Measurements from ENCODE around the gene PRPF6. TPM values are rescaled to one million over a fixed set of nuclear protein-coding genes. Genes with fewer than 3 reads are reported as not detected.

The PRPF6 gene
- total RNA-seq, 1 experiment from 2014 or later, result 24.2 TPM

DNA sequence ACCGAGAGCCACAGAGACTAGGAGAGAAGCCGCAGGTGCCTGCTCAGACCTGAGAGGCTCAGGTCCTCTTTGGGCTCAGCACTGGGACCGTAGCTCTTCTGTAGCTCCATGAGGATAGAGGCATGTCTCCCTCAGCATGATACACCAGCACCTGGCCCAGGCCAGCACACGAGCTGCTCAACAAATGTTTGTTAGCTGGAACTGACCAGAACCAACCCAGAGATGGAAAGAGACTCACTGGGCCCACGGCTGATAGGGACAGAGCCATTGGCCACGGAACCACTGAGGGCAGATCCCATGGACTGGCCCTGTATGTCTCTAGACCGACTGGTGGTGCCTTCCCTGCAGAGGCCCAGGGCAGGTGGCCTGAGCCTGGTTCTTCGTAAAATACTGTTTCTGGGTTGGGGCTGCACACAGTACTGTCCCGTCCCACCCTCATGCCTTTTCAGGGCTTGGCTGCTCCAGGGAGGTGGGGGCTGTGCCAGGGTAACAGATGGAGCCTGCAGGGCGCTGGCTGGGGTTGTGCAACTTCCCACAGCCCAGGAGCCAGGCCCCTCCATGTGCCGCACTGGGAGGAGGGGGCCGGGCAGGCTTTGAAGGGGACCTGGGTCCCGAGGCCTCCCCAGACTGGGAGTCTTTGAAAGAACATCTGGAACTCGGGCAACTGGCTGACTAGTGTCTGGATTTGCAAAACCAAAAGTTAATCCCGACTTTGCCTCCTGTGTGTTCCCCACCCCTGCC, 60.3 kb downstream of the PRPF6 start:
- no peak overlapping the region for H3K9ac ChIP-seq (ENCODE audit: low read length)
- DNase-seq, result no peak
- H3K27me3 ChIP-seq (ENCODE audit: low read length), result no peaks in the 10 kb centered on the region
- H3K4me2 ChIP-seq (ENCODE audit: low read depth, low read length, poor library complexity, severe bottlenecking), result no peak overlapping the region
- H3K36me3 ChIP-seq (ENCODE audit: insufficient read depth, low read length), result no peaks in the 10 kb centered on the region
- H3K9me3 ChIP-seq (ENCODE audit: low read length), result no peaks in the 10 kb centered on the region
- H3K4me1 ChIP-seq (ENCODE audit: low read length), result peaks cover 35% of the 10 kb centered on the region
- no peaks in the 10 kb centered on the region for H3K79me2 ChIP-seq (ENCODE audit: low read length)
- H3K9me2 ChIP-seq (replicated peaks; ENCODE audit: insufficient read depth, low read length), result no peaks in the 10 kb centered on the region
- H2AFZ ChIP-seq (ENCODE audit: low read length), result no peak overlapping the region
- peaks cover 3% of the 10 kb centered on the region; the same call in 1 of the 2 replicates for H4K20me1 ChIP-seq (ENCODE audit: insufficient read depth, low read depth, low read length)
- H3K27ac ChIP-seq (ENCODE audit: low read length), result no peak overlapping the region
- H3K4me3 ChIP-seq (ENCODE audit: low read length), result no peak overlapping the region

DNA sequence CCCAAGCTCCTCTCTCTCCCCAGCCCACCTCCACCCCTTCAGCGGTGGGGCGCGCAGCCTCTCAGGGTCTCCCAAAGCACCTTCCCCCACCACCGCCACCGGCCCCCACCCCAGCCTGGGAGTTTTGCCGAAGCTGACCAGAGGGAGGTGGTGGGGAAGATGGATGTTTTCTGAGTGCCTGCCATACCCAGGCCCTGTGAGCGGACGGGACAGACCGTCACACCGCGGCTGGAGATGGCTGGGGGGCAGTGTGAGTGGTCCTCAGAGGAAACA, 60.8 kb downstream of the PRPF6 start:
- Histone ChIP-seq H3K4me3 (ENCODE audit: low read length) (no peak overlapping the region), H3K4me1 (ENCODE audit: low read length) (peaks cover 30% of the 10 kb centered on the region), H4K20me1 (ENCODE audit: insufficient read depth, low read depth, low read length) (peaks cover 3% of the 10 kb centered on the region; the same call in 1 of the 2 replicates), H3K27ac (ENCODE audit: low read length) (no peak overlapping the region), H3K36me3 (ENCODE audit: insufficient read depth, low read length) (no peaks in the 10 kb centered on the region), H3K79me2 (ENCODE audit: low read length) (no peaks in the 10 kb centered on the region), H3K9me2 (replicated peaks; ENCODE audit: insufficient read depth, low read length) (no peaks in the 10 kb centered on the region), H2AFZ (ENCODE audit: low read length) (no peak overlapping the region), H3K9me3 (ENCODE audit: low read length) (no peaks in the 10 kb centered on the region), H3K4me2 (ENCODE audit: low read depth, low read length, poor library complexity, severe bottlenecking) (no peak overlapping the region), H3K27me3 (ENCODE audit: low read length) (no peaks in the 10 kb centered on the region), H3K9ac (ENCODE audit: low read length) (no peak overlapping the region)
- DNase-seq, result no peak

DNA sequence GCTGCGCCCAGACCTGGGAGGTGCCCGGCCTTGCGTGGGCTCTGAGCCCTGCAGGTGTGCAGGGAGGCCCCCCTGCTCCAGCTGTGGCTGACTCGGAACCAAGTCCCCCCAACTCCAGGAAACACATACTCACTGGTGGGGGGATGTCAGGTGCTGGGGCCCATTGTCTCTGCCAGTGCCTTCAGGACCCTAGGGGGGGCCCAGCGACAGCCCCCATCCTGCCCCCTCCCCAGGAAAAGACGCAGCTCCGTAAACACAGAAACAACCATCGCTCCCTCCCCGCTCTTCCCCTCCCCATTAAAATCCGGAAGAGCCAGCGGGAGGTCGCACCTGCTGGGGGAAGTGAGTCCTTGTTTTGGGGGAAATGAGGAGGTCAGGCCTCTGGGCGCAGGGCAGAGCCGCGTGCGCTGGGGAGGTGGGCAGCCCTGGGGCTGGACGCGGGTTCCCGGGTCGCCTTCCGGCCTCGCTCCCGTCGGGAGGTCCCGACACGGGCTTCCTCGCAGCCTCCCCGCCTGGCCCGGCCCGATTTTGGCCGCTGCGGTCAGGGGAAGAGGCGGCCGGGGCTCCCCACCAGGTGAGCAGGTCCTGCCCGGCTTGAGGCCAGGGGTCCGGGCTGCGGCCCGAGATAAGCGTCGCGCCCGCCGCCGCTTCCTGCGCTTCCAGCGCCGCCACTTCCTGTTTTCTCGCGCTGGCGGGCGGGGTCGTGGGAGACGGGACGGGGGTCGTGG, 61.3 kb downstream of the PRPF6 start:
- Histone ChIP-seq H2AFZ (ENCODE audit: low read length) (no peak overlapping the region), H4K20me1 (ENCODE audit: insufficient read depth, low read depth, low read length) (peaks cover 3% of the 10 kb centered on the region; the same call in 1 of the 2 replicates), H3K27ac (ENCODE audit: low read length) (no peak overlapping the region), H3K9me2 (replicated peaks; ENCODE audit: insufficient read depth, low read length) (no peaks in the 10 kb centered on the region), H3K36me3 (ENCODE audit: insufficient read depth, low read length) (no peaks in the 10 kb centered on the region), H3K9me3 (ENCODE audit: low read length) (no peaks in the 10 kb centered on the region), H3K4me2 (ENCODE audit: low read depth, low read length, poor library complexity, severe bottlenecking) (no peak overlapping the region), H3K4me3 (ENCODE audit: low read length) (no peak overlapping the region), H3K4me1 (ENCODE audit: low read length) (peaks cover 25% of the 10 kb centered on the region), H3K79me2 (ENCODE audit: low read length) (no peaks in the 10 kb centered on the region), H3K9ac (ENCODE audit: low read length) (no peak overlapping the region), H3K27me3 (ENCODE audit: low read length) (no peaks in the 10 kb centered on the region)
- DNase-seq, result no peak

DNA sequence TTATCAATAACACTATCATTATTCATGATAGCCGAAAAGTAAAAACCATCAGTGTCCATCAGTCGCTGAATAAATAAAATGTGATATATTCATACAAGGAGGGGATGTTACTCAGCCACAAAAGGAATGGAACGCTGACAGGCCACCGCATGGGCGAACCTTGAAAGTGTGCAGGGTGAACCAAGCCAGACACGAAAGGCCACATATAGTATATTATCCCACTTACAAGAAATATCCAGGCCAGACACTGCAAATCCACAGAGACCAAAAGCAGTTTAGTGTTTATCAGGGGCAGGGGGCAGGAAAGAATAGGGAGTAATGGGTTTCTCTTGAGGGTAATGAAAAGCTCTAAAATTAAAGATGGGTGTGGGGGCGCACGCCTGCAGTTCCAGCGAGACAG, 62.8 kb downstream of the PRPF6 start:
- H3K9ac ChIP-seq (ENCODE audit: low read length), result no peak overlapping the region
- no peak overlapping the region for H3K4me2 ChIP-seq (ENCODE audit: low read depth, low read length, poor library complexity, severe bottlenecking)
- no peak overlapping the region for H2AFZ ChIP-seq (ENCODE audit: low read length)
- DNase-seq, result no peak
- peaks cover 10% of the 10 kb centered on the region for H3K4me1 ChIP-seq (ENCODE audit: low read length)
- no peaks in the 10 kb centered on the region for H3K36me3 ChIP-seq (ENCODE audit: insufficient read depth, low read length)
- H3K27me3 ChIP-seq (ENCODE audit: low read length), result no peaks in the 10 kb centered on the region
- H4K20me1 ChIP-seq (ENCODE audit: insufficient read depth, low read depth, low read length), result no peaks in the 10 kb centered on the region; the same call in 1 of the 2 replicates
- H3K27ac ChIP-seq (ENCODE audit: low read length), result no peak overlapping the region
- H3K4me3 ChIP-seq (ENCODE audit: low read length), result no peak overlapping the region
- H3K79me2 ChIP-seq (ENCODE audit: low read length), result no peaks in the 10 kb centered on the region
- H3K9me3 ChIP-seq (ENCODE audit: low read length), result no peaks in the 10 kb centered on the region
- H3K9me2 ChIP-seq (replicated peaks; ENCODE audit: insufficient read depth, low read length), result no peaks in the 10 kb centered on the region

DNA sequence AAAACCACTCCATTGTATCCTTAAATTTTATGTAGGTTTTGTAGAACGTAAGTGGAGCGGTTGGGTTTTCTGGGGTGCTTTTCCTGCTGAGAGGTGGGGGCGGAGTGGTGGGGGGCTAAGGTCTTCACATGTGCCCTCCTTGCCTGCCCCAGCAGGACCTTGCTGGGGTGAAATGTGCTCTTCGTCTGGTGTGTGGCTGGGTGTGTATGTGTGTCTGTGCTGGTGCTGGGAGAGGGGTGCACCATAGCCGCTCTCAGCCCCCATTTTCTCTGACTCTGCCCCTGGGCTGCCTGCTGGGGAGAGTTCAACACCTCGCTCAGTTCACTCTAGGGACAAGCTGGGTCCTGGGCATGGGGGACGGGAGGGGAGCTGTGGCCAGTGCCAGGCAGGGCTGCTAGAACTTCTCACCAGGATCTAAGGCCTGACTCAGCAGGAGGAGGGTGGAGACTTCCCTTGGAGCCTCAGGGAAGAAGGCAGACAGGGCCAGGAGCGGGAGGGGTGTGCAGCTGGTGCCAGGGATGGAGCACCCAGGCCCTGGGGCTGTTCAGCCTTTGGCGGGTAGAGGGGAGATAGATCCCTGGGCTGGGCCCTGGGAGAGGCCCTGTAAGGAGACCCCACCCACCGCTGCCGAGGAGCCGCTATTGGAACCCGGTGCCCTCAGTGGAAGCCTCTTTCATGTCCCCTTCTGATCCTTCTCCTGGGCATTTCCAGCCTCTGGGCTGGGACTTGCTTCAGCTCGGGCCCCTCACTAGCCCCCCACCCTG, 63.7 kb downstream of the PRPF6 start:
- no peaks in the 10 kb centered on the region for H3K27me3 ChIP-seq (ENCODE audit: low read length)
- H3K9ac ChIP-seq (ENCODE audit: low read length), result no peak overlapping the region
- H2AFZ ChIP-seq (ENCODE audit: low read length), result no peak overlapping the region

DNA sequence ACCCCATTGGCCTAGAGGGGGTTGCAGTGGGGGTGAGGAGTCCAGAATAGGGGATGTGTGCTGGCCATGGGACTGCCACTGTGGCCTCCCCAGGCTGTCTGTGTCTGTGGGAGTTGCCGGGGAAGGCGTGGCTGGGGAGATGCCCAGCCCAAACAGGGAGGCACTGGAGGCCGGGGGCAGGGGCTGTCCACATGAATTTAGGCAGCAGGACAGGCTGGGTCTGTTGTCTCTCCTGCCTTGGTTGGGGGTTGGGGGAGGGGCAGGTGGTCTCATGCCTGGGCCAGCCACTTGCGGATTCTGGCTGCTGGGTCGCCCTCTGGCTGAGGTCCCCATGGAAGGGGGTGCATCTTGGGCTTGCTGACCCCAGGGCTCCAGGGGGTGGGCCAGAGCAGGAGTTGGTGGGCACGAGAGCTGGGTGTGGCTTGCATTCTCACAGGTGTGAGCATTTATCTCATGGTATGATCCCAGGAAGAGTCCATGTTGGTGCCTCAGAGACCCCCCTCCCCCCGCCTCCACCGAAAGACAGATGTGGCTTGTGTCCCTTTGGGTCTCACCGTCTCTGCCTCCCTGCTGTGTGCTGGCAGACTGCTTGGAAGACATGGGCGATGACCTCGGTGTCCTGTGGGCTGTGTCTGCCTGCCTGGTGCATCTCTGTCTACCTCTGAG, 64.5 kb downstream of the PRPF6 start:
- Histone ChIP-seq H3K79me2 (ENCODE audit: low read length) (no peaks in the 10 kb centered on the region), H3K9ac (ENCODE audit: low read length) (no peak overlapping the region), H3K4me1 (ENCODE audit: low read length) (peaks cover 9% of the 10 kb centered on the region), H3K9me3 (ENCODE audit: low read length) (no peaks in the 10 kb centered on the region), H2AFZ (ENCODE audit: low read length) (no peak overlapping the region), H3K36me3 (ENCODE audit: insufficient read depth, low read length) (no peaks in the 10 kb centered on the region), H3K4me2 (ENCODE audit: low read depth, low read length, poor library complexity, severe bottlenecking) (no peak overlapping the region), H4K20me1 (ENCODE audit: insufficient read depth, low read depth, low read length) (no peaks in the 10 kb centered on the region; the same call in 1 of the 2 replicates), H3K4me3 (ENCODE audit: low read length) (no peak overlapping the region), H3K27me3 (ENCODE audit: low read length) (no peaks in the 10 kb centered on the region), H3K27ac (ENCODE audit: low read length) (no peak overlapping the region), H3K9me2 (replicated peaks; ENCODE audit: insufficient read depth, low read length) (no peaks in the 10 kb centered on the region)
- DNase-seq, result no peak

More for the DNA sequence above, 63.7 kb downstream of the PRPF6 start:
- H4K20me1 ChIP-seq (ENCODE audit: insufficient read depth, low read depth, low read length), result no peaks in the 10 kb centered on the region; the same call in 1 of the 2 replicates
- peaks cover 2% of the 10 kb centered on the region for H3K4me1 ChIP-seq (ENCODE audit: low read length)
- H3K4me2 ChIP-seq (ENCODE audit: low read depth, low read length, poor library complexity, severe bottlenecking), result no peak overlapping the region
- DNase-seq, result no peak
- H3K9me3 ChIP-seq (ENCODE audit: low read length), result no peaks in the 10 kb centered on the region
- H3K36me3 ChIP-seq (ENCODE audit: insufficient read depth, low read length), result no peaks in the 10 kb centered on the region
- no peaks in the 10 kb centered on the region for H3K79me2 ChIP-seq (ENCODE audit: low read length)
- no peak overlapping the region for H3K4me3 ChIP-seq (ENCODE audit: low read length)
- H3K27ac ChIP-seq (ENCODE audit: low read length), result no peak overlapping the region
- no peaks in the 10 kb centered on the region for H3K9me2 ChIP-seq (replicated peaks; ENCODE audit: insufficient read depth, low read length)

DNA sequence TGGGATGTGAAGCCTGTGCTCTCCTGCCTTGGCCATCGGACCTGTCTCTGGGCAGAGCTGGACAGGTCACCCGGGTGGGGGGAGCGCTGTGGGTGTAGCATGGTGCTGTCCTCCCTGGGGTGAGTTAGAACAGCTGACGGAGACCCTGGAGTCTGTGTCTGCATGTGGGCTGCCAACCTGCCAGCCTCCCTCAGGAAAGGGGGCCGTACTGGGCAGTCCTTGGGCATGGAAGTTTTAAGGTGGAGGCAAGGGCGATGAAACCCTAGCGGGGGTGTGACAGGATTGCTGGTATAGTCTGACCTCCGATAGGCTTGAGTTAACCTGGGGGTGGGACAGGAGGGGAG, 66.1 kb downstream of the PRPF6 start:
- Histone ChIP-seq H4K20me1 (ENCODE audit: insufficient read depth, low read depth, low read length) (no peaks in the 10 kb centered on the region; the same call in 1 of the 2 replicates), H3K9me2 (replicated peaks; ENCODE audit: insufficient read depth, low read length) (no peaks in the 10 kb centered on the region), H3K79me2 (ENCODE audit: low read length) (no peaks in the 10 kb centered on the region), H3K27me3 (ENCODE audit: low read length) (no peaks in the 10 kb centered on the region), H3K4me2 (ENCODE audit: low read depth, low read length, poor library complexity, severe bottlenecking) (no peak overlapping the region), H2AFZ (ENCODE audit: low read length) (no peak overlapping the region), H3K9me3 (ENCODE audit: low read length) (no peaks in the 10 kb centered on the region), H3K9ac (ENCODE audit: low read length) (no peak overlapping the region), H3K27ac (ENCODE audit: low read length) (no peak overlapping the region), H3K36me3 (ENCODE audit: insufficient read depth, low read length) (no peaks in the 10 kb centered on the region), H3K4me3 (ENCODE audit: low read length) (no peak overlapping the region), H3K4me1 (ENCODE audit: low read length) (peaks cover 16% of the 10 kb centered on the region)
- no peak for DNase-seq

DNA sequence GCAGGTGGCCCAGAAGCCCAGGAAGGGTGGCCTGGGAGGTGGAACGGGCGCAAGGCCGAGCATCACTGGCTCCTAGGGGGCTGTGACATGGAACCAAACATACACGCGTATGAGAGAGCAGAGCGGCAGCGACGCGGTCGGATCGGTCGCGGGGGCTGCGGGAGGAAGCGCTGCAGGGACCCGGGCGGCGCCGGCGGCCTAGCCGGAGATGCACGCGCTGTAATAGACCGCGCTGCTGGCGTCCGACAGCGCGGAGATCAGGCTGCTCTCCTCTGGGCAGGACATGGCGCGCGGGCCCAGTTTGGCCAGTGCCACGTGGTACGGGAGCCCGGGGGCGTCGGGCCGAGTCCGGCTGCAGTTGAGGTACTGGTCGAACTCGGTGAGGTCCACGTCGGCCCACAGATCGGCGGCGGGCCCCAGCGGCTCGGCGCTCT, 67.1 kb downstream of the PRPF6 start:
- H3K4me3 ChIP-seq (ENCODE audit: low read length), result no peak overlapping the region
- H3K36me3 ChIP-seq (ENCODE audit: insufficient read depth, low read length), result no peaks in the 10 kb centered on the region
- H2AFZ ChIP-seq (ENCODE audit: low read length), result no peak overlapping the region
- H3K9me2 ChIP-seq (replicated peaks; ENCODE audit: insufficient read depth, low read length), result no peaks in the 10 kb centered on the region
- no peaks in the 10 kb centered on the region for H3K79me2 ChIP-seq (ENCODE audit: low read length)
- H3K27me3 ChIP-seq (ENCODE audit: low read length), result no peaks in the 10 kb centered on the region
- no peak overlapping the region for H3K9ac ChIP-seq (ENCODE audit: low read length)
- no peaks in the 10 kb centered on the region; the same call in 1 of the 2 replicates for H4K20me1 ChIP-seq (ENCODE audit: insufficient read depth, low read depth, low read length)
- DNase-seq, result no peak
- no peaks in the 10 kb centered on the region for H3K9me3 ChIP-seq (ENCODE audit: low read length)
- H3K27ac ChIP-seq (ENCODE audit: low read length), result no peak overlapping the region
- H3K4me1 ChIP-seq (ENCODE audit: low read length), result peaks cover 16% of the 10 kb centered on the region
- H3K4me2 ChIP-seq (ENCODE audit: low read depth, low read length, poor library complexity, severe bottlenecking), result no peak overlapping the region
